Mucosa of descending colon (tissue), 3 donors: ENCODE data around the gene TGFBR3. TPM values are rescaled to one million over a fixed set of nuclear protein-coding genes. Genes with fewer than 3 reads are reported as not detected.

ENCODE experiments used
- ATAC-seq: fragments of 200-7000 bp; cut with Tn5 transposase; one replicate; pipeline ENCODE4 v1.9.1; 2020; ENCODE audit warnings: mild to moderate bottlenecking, moderate library complexity
- DNase-seq, 3 donors: peaks; one replicate each; pipeline ENCODE4 v3.0.0-alpha.2; 2020
- H3K36me3 ChIP-seq: fragments of 200-600 bp; one replicate; pipeline ENCODE4 v1.8.0; 2021; ENCODE audit warnings: low read depth, mild to moderate bottlenecking
- H3K4me1 ChIP-seq: fragments of 200-600 bp; one replicate; pipeline ENCODE4 v1.8.0; 2021; ENCODE audit warnings: low read depth, mild to moderate bottlenecking
- H3K4me3 ChIP-seq: fragments of 200-600 bp; one replicate; pipeline ENCODE4 v1.8.0; 2021; ENCODE audit warnings: mild to moderate bottlenecking
- H3K9me3 ChIP-seq: fragments of 200-600 bp; one replicate; pipeline ENCODE4 v1.8.0; 2021; ENCODE audit warnings: mild to moderate bottlenecking
- CTCF ChIP-seq: fragments of 200-600 bp; IDR thresholded peaks from one replicate; pipeline ENCODE4 v1.8.0; 2022; ENCODE audit warnings: antibody characterized with exemption, mild to moderate bottlenecking
- intact Hi-C, 2 donors: fragments of 100-400 bp; cut with DNase I in 1 of 2; cut with micrococcal nuclease in 1 of 2; formaldehyde crosslinking; loops; one replicate each; pipeline versions ENCODE4 v1.11.0 to v1.11.1; 2022; cut with DNase I, micrococcal nuclease
- total RNA-seq, 3 donors: library from RNA; stranded (reverse); fragmentation: NEBNext Ultra II Directional in 2 of 3; extraction: Animal tissue kit (Norgen Biotek cat#: 25700) in 2 of 3; gene quantifications; one replicate each; pipeline versions ENCODE4 v1.2.1 to v1.2.4, GENCODE V29; 2021 to 2023
- donor health status: DM: no; HTN: no; CAD: no; lungs with moderate emphysema.
- donor health status: DM: no; HTN: no; CAD: no.
- donor health status: DM: no; HTN: yes; CAD: no.

TGFBR3 gene
- total RNA-seq, 3 donors from 2014 or later = 11.6 to 89.7 (median 21.1) TPM

GRCh38 chr1:91819038-91819788 lies 66.7 kb downstream of the TGFBR3 start:
- DNase-seq = no peak
- peak; percentile 28 for ATAC-seq
- Histone ChIP-seq H3K4me3 (no peak overlapping the region), H3K9me3 (no peaks in the 10 kb centered on the region), H3K4me1 (peaks cover 14% of the 10 kb centered on the region), H3K36me3 (no peaks in the 10 kb centered on the region)
- TF ChIP-seq CTCF = no peak
- intact Hi-C loops = no loop called here

GRCh38 chr1:91818713-91818975 lies 67.3 kb downstream of the TGFBR3 start:
- peaks cover 14% of the 10 kb centered on the region for H3K4me1 ChIP-seq
- no peak overlapping the region for H3K4me3 ChIP-seq
- TF ChIP-seq CTCF = no peak
- no peaks in the 10 kb centered on the region for H3K9me3 ChIP-seq
- DNase-seq = no peak
- no peak for ATAC-seq
- intact Hi-C loops = no loop called here
- H3K36me3 ChIP-seq = no peaks in the 10 kb centered on the region

- Histone ChIP-seq H3K4me1 (peaks cover 14% of the 10 kb centered on the region), H3K4me3 (no peak overlapping the region), H3K36me3 (no peaks in the 10 kb centered on the region), H3K9me3 (no peaks in the 10 kb centered on the region)
- no peak for TF ChIP-seq CTCF
- ATAC-seq (no peak), DNase-seq (no peak)
- intact Hi-C loops = no loop called here
Measured at GRCh38 chr1:91817211-91817905, 68.6 kb downstream of the TGFBR3 start.

GRCh38 chr1:91816031-91816430 lies 69.9 kb downstream of the TGFBR3 start:
- Histone ChIP-seq H3K4me1 (peaks cover 14% of the 10 kb centered on the region), H3K9me3 (no peaks in the 10 kb centered on the region), H3K36me3 (no peaks in the 10 kb centered on the region), H3K4me3 (no peak overlapping the region)
- no peak for TF ChIP-seq CTCF
- DNase-seq (no peak), ATAC-seq (no peak)
- intact Hi-C loops = no loop called here

GRCh38 chr1:91814448-91814847 lies 71.5 kb downstream of the TGFBR3 start:
- no peak for ATAC-seq
- intact Hi-C loops = no loop called here
- Histone ChIP-seq H3K4me1 (peaks cover 6% of the 10 kb centered on the region), H3K4me3 (no peak overlapping the region), H3K9me3 (no peaks in the 10 kb centered on the region), H3K36me3 (no peaks in the 10 kb centered on the region)
- no peak for DNase-seq
- no peak for TF ChIP-seq CTCF
